Measurements from ENCODE around the gene PATJ.

- TF ChIP-seq POLR2AphosphoS5 (IDR thresholded peaks at IDR 0.05; ENCODE audit: borderline replicate concordance, low read depth, low read length) (no peak), EZH2 (IDR thresholded peaks at IDR 0.05) (no peak), FOXP2 (optimal IDR thresholded peaks at IDR 0.05; ENCODE audit: control extremely low read depth, extremely low read length, insufficient read depth) (no peak)
Observed at GRCh38 chr1:62093261-62093660, 351.0 kb downstream of the PATJ start.
